DOHH2 (cell line): ENCODE measurements around the gene SOX8.

Experiments used
- EZH2phosphoT487 ChIP-seq: fragments of 200-600 bp; sonication (generic); IDR thresholded peaks from 2 replicates; pipeline ENCODE4 v1.6.1; 2017; ENCODE audit warnings: borderline replicate concordance, mild to moderate bottlenecking, antibody characterized with exemption, low read length, moderate library complexity, mixed read lengths
- TF ChIP-seq, protein P1 (sequence below): fragments of 200-600 bp; sonication (generic); IDR thresholded peaks from one replicate; pipeline ENCODE4 v1.5.1; 2014; ENCODE audit warnings: antibody characterized with exemption, mild to moderate bottlenecking, low read depth, low read length; ENCODE audit not compliant: poor library complexity, severe bottlenecking

DNA sequence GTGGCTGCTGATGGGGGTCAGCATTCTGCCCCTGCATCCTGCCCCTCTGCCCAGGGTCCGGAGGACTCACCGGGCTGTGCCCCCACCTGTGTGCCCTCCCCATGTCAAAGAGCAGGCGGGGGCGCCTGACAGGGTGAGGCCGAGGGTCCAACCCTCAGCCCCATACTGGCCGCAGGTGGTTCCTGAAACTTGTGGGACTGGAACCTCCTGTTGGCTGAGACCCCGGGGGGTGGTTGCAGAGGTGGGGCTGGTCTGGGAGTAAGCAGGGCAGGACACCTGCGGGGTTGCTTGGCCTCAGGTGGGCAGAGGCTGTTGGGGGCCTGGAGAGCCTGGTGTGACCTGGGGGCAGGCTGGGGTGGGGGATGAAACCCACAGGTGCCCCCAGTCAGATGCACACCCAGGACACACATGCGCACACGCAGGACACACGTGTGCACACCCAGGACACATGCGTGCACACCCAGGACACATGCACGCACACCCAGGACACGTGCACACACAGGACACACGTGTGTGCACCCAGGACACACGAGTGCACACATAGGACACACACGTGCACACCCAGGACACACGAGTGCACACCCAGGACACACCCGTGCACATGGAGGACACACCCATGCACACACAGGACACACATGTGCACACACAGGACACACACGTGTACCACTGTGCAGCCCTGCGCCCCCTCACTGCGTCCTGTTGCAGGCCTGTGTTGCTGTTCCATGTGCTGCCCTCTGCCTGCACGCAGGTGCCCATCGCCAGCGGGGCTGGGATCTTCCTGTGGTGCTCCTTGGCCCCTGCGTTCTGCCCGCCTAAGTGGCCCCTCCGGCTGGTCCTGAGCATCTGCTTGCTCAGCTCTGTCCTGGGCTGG lies 31.4 kb downstream of the SOX8 start:
- TF ChIP-seq, protein P1, sequence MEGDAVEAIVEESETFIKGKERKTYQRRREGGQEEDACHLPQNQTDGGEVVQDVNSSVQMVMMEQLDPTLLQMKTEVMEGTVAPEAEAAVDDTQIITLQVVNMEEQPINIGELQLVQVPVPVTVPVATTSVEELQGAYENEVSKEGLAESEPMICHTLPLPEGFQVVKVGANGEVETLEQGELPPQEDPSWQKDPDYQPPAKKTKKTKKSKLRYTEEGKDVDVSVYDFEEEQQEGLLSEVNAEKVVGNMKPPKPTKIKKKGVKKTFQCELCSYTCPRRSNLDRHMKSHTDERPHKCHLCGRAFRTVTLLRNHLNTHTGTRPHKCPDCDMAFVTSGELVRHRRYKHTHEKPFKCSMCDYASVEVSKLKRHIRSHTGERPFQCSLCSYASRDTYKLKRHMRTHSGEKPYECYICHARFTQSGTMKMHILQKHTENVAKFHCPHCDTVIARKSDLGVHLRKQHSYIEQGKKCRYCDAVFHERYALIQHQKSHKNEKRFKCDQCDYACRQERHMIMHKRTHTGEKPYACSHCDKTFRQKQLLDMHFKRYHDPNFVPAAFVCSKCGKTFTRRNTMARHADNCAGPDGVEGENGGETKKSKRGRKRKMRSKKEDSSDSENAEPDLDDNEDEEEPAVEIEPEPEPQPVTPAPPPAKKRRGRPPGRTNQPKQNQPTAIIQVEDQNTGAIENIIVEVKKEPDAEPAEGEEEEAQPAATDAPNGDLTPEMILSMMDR = no peak
- TF ChIP-seq EZH2phosphoT487 = no peak
